Activated CD4-positive, alpha-beta T cell treated with anti-CD3 and anti-CD28 coated beads, Interleukin-2, amount 50 U/mL, for 1 hour (primary cell): ENCODE measurements around the gene SF3B4.
"Not testable (repeated sequence)": the region's sequence is repeated elsewhere in the genome, so short reads cannot be mapped to it uniquely, and the experiment has no call there.

Source experiments
- DNase-seq: peaks from one replicate; pipeline ENCODE4 v3.0.0-alpha.2; 2020

The SF3B4 gene

GRCh38 chr1:149927563-149928400 lies at the start of gene SF3B4:
Gene SF3B4, minus strand, starts transcription at chr1:149927803. Its CDS starts 44 bp downstream, at chr1:149927759.
- DNase-seq, result peak; percentile 94

GRCh38 chr1:149977345-149977744 lies 49.7 kb upstream of the SF3B4 start:
- DNase-seq, result no peak

- DNase-seq, result no peak
These were observed 44.9 kb upstream of the SF3B4 start for GRCh38 chr1:149972547-149972946.

- DNase-seq, result no peak
These were observed 40.0 kb upstream of the SF3B4 start for GRCh38 chr1:149967646-149968045.

GRCh38 chr1:149967041-149967440 lies 39.4 kb upstream of the SF3B4 start:
- no peak for DNase-seq

- DNase-seq, result no peak
These were observed 38.8 kb upstream of the SF3B4 start for GRCh38 chr1:149966405-149966804.

GRCh38 chr1:149965440-149965839 lies 37.8 kb upstream of the SF3B4 start:
- DNase-seq, result no peak

- no peak for DNase-seq
These were observed 35.8 kb upstream of the SF3B4 start for GRCh38 chr1:149963358-149963757.

- DNase-seq, result no peak
These were observed 35.1 kb upstream of the SF3B4 start for GRCh38 chr1:149962736-149963135.

GRCh38 chr1:149962039-149962647 lies 34.5 kb upstream of the SF3B4 start:
- peak; percentile 28 for DNase-seq

- DNase-seq, result not testable (repeated sequence)
These were observed 29.9 kb upstream of the SF3B4 start for GRCh38 chr1:149957548-149957947.

GRCh38 chr1:149949911-149950310 lies 22.3 kb upstream of the SF3B4 start:
- no peak for DNase-seq

- no peak for DNase-seq
These were observed 17.6 kb upstream of the SF3B4 start for GRCh38 chr1:149945206-149945605.

- no peak for DNase-seq
These were observed 15.3 kb upstream of the SF3B4 start for GRCh38 chr1:149942885-149943284.

- DNase-seq, result no peak
These were observed 14.6 kb upstream of the SF3B4 start for GRCh38 chr1:149942207-149942606.

- no peak for DNase-seq
These were observed 12.8 kb upstream of the SF3B4 start for GRCh38 chr1:149940427-149940826.

- not testable (repeated sequence) for DNase-seq
These were observed 11.0 kb upstream of the SF3B4 start for GRCh38 chr1:149938668-149939003.

GRCh38 chr1:149937759-149938158 lies 10.2 kb upstream of the SF3B4 start:
- DNase-seq, result no peak

- no peak for DNase-seq
These were observed 9.5 kb upstream of the SF3B4 start for GRCh38 chr1:149936992-149937705.

GRCh38 chr1:149936170-149936991 lies 8.8 kb upstream of the SF3B4 start, which contains the start of gene MTMR11:
Gene MTMR11, minus strand, starts transcription at chr1:149936879. Its CDS starts 232 bp downstream, at chr1:149936647.
- no peak for DNase-seq

GRCh38 chr1:149934356-149934755 lies 6.8 kb upstream of the SF3B4 start:
- DNase-seq, result no peak

- no peak for DNase-seq
These were observed 5.6 kb upstream of the SF3B4 start for GRCh38 chr1:149933208-149933607.

- DNase-seq, result no peak
These were observed 4.9 kb upstream of the SF3B4 start for GRCh38 chr1:149932474-149932873.
